ENCODE measurements around the gene HYAL1.

DNA sequence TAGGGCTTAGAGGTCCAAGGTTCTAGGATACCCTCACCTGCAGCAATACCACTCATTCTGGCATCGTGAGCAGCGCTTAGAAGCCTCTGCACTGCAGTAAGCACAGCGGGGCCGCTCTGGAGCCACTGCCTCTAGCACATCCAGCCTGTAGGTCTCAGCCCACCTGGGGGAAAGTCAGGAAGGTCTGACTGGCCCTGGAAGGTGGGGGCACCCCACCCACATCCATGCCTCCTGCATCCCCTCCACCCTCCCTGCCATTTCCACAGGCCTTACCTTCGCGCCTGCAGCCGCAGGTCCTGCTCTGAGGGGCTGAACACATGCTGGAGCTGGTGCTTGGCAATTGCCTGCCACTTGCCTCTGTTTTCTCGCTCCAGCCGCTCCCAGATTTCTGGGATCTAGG lies 38.2 kb upstream of the HYAL1 start:
- TF ChIP-seq, protein P1, sequence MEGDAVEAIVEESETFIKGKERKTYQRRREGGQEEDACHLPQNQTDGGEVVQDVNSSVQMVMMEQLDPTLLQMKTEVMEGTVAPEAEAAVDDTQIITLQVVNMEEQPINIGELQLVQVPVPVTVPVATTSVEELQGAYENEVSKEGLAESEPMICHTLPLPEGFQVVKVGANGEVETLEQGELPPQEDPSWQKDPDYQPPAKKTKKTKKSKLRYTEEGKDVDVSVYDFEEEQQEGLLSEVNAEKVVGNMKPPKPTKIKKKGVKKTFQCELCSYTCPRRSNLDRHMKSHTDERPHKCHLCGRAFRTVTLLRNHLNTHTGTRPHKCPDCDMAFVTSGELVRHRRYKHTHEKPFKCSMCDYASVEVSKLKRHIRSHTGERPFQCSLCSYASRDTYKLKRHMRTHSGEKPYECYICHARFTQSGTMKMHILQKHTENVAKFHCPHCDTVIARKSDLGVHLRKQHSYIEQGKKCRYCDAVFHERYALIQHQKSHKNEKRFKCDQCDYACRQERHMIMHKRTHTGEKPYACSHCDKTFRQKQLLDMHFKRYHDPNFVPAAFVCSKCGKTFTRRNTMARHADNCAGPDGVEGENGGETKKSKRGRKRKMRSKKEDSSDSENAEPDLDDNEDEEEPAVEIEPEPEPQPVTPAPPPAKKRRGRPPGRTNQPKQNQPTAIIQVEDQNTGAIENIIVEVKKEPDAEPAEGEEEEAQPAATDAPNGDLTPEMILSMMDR (IDR thresholded peaks at IDR 0.05), result no peak
- TF ChIP-seq POLR2A (IDR thresholded peaks at IDR 0.05), result no peak
